NB4 (cell line): ENCODE data around the gene LSAMP.

Experiments used
- DNase-seq: peaks from one replicate; pipeline ENCODE4 v3.0.0; 2010; ENCODE audit warnings: low read depth
- H3K4me3 ChIP-seq: one replicate; pipeline ENCODE4 v1.5.1; 2011; ENCODE audit warnings: mild to moderate bottlenecking, low read depth, low read length, moderate library complexity
- CTCF ChIP-seq: IDR thresholded peaks from one replicate; pipeline ENCODE4 v1.5.1; 2012; ENCODE audit warnings: low read depth, low read length
- MAX ChIP-seq: IDR thresholded peaks from 2 replicates; pipeline ENCODE4 v1.6.1; 2011; ENCODE audit warnings: low read depth, low read length
- MYC ChIP-seq: IDR thresholded peaks from 2 replicates; pipeline ENCODE4 v1.6.1; 2011; ENCODE audit warnings: low read depth, low read length
- POLR2A ChIP-seq: IDR thresholded peaks from 2 replicates; pipeline ENCODE4 v1.6.1; 2011; ENCODE audit warnings: mild to moderate bottlenecking; ENCODE audit not compliant: insufficient read length; ENCODE audit errors: extremely low read depth

LSAMP gene

GRCh38 chr3:115861166-115861733, 584.0 kb downstream of the LSAMP start:
- TF ChIP-seq MAX (no peak), MYC (no peak), POLR2A (no peak), CTCF (no peak)
- no peak overlapping the region for H3K4me3 ChIP-seq
- DNase-seq: no peak

GRCh38 chr3:115860766-115861165, 584.5 kb downstream of the LSAMP start:
- no peak for DNase-seq
- no peak overlapping the region for H3K4me3 ChIP-seq
- no peak for TF ChIP-seq POLR2A
- no peak for TF ChIP-seq MYC
- TF ChIP-seq CTCF: no peak
- TF ChIP-seq MAX: no peak

GRCh38 chr3:115859002-115859807, 586.1 kb downstream of the LSAMP start:
- no peak overlapping the region for H3K4me3 ChIP-seq
- no peak for DNase-seq
- no peak for TF ChIP-seq POLR2A
- TF ChIP-seq MAX: no peak
- no peak for TF ChIP-seq MYC
- TF ChIP-seq CTCF: no peak

- TF ChIP-seq POLR2A (no peak), MAX (no peak), MYC (no peak), CTCF (no peak)
- no peak for DNase-seq
- no peak overlapping the region for H3K4me3 ChIP-seq
Measured at GRCh38 chr3:115857518-115858136, 587.7 kb downstream of the LSAMP start.

- H3K4me3 ChIP-seq: no peak overlapping the region
- TF ChIP-seq MAX (no peak), POLR2A (no peak), CTCF (no peak)
- DNase-seq: no peak
Measured at GRCh38 chr3:115855911-115856310, 589.4 kb downstream of the LSAMP start.
